NCI-H526 treated with DMSO at 0.1 percent for 48 hours (cell line): Measurements from ENCODE around the gene MYO1G.

ENCODE experiments used
- DNase-seq: peaks from one replicate; lab custom pipeline; 2025; lab: John Stamatoyannopoulos, UW

MYO1G gene

GRCh38 chr7:44966731-44967538, 11.9 kb downstream of the MYO1G start:
- DNase-seq, result no peak

- DNase-seq, result no peak
Observed at GRCh38 chr7:44965937-44966730, 12.7 kb downstream of the MYO1G start.

- DNase-seq, result no peak
Observed at GRCh38 chr7:44965441-44965903, 13.3 kb downstream of the MYO1G start.

GRCh38 chr7:44964831-44965440, 13.9 kb downstream of the MYO1G start:
- no peak for DNase-seq

GRCh38 chr7:44964384-44964830, 14.4 kb downstream of the MYO1G start:
- DNase-seq, result no peak

GRCh38 chr7:44963364-44964290, 15.2 kb downstream of the MYO1G start:
- DNase-seq, result no peak

- no peak for DNase-seq
Observed at GRCh38 chr7:44962483-44963251, 16.1 kb downstream of the MYO1G start.

GRCh38 chr7:44961844-44962482, 16.9 kb downstream of the MYO1G start:
- no peak for DNase-seq

- DNase-seq, result no peak
Observed at GRCh38 chr7:44960011-44960580, 18.7 kb downstream of the MYO1G start.

GRCh38 chr7:44959433-44959951, 19.3 kb downstream of the MYO1G start:
- DNase-seq, result no peak

GRCh38 chr7:44958645-44959344, 20.0 kb downstream of the MYO1G start:
- no peak for DNase-seq

- no peak for DNase-seq
Observed at GRCh38 chr7:44956157-44956766, 22.6 kb downstream of the MYO1G start.

- no peak for DNase-seq
Observed at GRCh38 chr7:44955733-44956132, 23.1 kb downstream of the MYO1G start.

- no peak for DNase-seq
Observed at GRCh38 chr7:44953156-44953555, 25.7 kb downstream of the MYO1G start.

GRCh38 chr7:44949303-44949702, 29.5 kb downstream of the MYO1G start:
- no peak for DNase-seq

GRCh38 chr7:44945479-44945878, 33.3 kb downstream of the MYO1G start:
- no peak for DNase-seq

- no peak for DNase-seq
Observed at GRCh38 chr7:44944821-44945220, 34.0 kb downstream of the MYO1G start.

GRCh38 chr7:44943631-44944030, 35.2 kb downstream of the MYO1G start:
- no peak for DNase-seq

- DNase-seq, result no peak
Observed at GRCh38 chr7:44937426-44937825, 41.4 kb downstream of the MYO1G start.
